Epithelial cell of prostate (primary cell): Measurements from ENCODE around the gene JUND.

Source experiments
- DNase-seq: peaks from one replicate; pipeline ENCODE4 v3.0.0-alpha.2; 2011; ENCODE audit warnings: low read depth, low spot score
- H3K27ac ChIP-seq: fragments of 450-650 bp; 2 replicates; pipeline ENCODE4 v1.5.1; 2017; ENCODE audit warnings: mild to moderate bottlenecking

Gene JUND

DNA sequence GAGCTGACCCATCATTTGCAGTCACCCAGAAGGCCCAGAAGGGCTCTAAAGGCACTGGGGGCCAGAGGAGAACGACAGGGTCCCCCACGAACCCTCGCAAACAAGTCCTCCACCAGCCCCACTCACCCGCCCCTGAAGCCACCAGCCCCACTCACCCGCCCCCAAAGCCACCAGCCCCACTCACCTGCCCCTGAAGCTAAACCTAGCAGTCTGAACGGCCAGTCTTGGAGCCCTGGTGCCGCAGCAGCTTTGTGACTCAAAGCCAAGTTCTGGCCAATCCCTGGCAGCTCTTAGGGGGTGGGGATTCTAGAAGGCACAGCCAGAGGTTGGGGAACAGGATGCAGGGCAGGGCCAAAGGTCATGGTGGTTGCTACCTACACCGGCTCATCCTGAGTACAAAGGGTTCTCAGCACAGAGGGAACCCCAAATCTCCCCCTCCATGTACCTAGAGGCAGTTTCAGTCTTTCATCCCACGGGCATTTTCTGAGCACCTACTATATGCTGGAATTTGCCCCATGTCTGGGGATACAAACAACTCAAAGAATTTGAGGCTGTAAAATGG, 7.1 kb downstream of the JUND start, which contains the start of gene IQCN:
Gene IQCN (minus strand): TSS at position 234 of the 562 bp plus-strand sequence. CDS start 4,974 bp downstream, outside the sequence.
- no peak for DNase-seq
- peak within 1 kb of the TSS; percentile 74 for H3K27ac ChIP-seq

DNA sequence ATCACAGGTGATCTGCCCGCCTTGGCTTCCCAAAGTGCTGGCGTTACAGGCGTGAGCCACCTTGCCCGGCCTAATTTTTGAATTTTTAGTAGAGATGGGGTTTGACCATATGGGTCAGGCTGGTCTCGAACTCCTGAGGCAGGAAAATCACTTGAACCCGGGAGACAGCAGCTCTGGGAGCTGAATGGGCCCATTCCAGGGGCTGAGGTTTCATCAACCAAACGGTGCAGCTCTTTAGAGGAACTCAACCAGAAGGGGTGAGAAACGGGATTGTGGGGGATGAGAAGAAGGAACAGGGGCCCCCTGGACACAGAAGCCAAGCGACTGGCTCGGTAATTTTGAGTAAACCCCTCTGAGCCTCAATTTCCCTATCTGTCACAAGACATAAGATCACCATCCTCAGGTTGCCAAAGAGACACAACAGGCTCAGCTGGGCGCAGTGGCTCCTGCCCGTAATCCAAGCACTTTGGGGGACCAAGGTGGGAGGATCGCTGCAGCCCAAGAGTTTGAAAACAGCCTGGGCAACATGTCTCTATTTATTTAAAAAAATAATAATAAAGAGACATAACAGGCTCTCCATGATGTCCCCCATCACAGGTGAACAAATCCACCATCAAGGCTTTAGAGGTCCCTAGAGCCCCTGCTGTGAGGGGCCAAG, 7.7 kb downstream of the JUND start:
- no peak for DNase-seq

DNA sequence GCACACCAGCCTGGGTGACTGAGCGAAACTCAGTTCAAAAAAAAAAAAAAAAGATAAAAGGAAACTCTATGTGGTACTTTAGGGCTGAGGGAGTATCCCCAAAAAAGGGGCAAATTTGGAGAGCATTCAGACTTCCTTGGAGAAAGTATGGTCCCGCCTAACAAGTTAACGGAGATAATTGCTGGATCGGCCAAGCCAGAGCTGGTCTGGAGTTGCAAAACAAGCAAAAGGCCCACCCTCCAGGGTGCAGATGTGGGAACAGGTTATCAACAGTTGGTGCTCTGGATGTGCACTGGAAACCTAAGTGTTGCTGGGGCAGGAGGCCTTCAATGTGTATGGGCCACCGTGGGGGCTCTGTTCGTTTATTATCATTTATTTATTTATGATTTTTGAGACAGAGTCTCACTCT, 10.0 kb downstream of the JUND start:
- no peak for DNase-seq
- H3K27ac ChIP-seq = no peak overlapping the region

More for the DNA sequence above, 7.7 kb downstream of the JUND start:
- H3K27ac ChIP-seq = no peak overlapping the region

DNA sequence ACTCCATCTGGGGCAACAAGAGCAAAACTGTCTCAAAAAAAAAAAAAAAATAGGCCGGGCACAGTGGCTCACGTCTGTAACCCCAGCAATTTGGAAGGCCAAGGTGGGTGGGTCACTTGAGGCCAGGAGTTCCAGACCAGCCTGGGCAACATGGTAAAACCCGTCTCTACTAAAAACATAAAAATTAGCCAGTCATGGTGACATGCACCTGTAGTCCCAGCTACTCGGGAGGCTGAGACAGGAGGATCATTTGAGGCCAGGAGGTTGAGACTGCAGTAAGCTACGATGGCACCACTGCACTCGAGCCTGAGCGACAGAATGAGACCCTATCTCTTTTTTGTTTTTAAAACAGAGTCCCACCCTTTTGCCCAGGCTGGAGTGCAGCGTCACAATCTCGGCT, 11.1 kb downstream of the JUND start:
- no peak for DNase-seq
- H3K27ac ChIP-seq = no peak overlapping the region

DNA sequence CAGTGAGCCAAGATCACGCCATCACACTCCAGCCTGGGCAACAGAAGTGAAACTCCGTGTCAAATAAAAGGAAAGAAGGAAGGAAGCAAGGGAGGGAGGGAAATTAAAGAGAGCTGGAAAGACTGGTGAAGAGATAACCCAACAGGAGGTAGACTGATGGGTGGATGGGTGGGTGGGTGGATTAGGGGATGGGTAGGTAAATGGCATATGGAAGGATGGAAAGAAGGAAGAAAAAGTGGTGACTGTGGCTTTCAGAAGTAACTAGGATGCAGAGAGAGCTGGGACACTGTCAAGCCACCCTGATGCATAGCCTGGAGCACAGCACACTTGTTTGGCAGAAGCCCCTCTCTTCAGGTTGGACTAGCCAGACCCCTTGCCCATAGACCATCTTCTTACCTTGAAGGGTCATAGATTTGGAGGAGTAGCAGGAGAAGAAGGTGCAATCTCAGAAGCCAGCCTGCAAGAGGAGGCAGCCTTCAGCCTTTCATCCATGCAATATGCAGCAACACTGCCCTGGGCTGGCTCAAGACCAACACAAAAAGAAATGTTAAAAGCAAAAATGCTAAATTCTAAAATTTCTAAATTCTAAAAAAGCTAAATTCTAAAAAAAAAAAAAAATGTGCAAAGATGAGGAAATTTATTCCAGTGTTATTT, 12.2 kb downstream of the JUND start:
- no peak for DNase-seq
- no peak overlapping the region for H3K27ac ChIP-seq

DNA sequence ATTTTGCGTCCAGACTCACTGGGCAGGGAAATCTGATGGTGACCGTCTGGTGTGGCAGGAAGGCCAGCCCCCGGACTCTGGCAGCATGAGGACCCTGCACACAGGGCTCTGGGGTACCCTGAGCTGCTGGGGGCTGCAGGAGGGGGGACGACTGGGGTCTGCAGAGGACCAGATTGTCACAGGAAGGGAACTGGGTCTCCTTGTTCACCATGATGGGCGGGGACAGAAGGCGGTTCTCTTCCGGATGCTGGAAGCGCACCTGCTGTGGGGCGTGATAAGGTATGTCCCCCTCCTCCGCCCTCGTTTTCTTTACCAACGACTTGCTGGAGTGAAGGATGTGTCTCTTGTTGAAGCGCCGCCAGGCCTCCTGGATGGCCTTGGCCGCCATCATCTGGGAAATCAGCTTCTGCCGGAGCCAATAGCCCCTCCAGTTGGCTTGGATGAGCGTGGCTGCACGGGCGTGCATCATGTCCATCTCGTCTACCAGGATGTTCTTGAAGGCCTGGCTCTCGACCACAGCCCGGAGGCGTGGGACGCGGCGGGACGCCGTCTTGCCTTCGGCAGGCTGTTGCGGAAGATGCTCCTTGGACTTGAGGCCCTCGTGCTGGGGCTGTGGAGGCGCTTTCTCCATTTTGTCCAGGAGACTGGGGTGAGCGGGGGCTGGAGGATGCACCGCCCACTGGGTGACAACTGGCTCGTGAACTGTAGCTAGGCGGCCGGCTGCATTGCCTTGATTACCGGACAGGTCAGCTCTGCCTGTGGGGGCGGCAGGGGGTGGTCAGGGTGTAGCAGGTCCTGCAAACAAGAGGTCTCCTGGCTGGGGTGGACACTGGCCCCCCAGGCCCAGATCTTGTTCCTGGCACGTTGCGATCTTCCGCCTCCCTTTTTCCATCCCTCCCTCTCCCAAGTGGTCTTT, 14.4 kb downstream of the JUND start:
- no peak for DNase-seq
- H3K27ac ChIP-seq = no peak overlapping the region

DNA sequence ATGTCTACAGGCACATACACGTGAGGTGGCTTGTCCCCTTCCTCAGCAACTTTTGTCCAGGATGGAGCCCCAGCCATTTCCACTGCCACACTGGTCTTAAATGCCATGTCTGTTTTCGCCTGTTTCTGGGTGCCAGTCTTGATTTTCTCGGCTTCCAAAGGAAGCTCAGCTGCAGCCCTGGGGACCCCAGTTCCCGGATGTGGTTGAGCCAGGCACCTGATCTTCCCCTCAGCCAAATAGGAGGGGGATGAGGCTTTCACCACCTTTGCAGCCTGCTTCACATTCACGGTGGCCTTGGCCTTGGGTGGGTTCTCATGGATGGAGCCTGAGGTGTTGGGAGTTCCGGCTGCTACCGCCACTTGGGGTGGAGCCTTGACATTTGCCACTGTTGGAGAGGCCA, 15.8 kb downstream of the JUND start:
- no peak for DNase-seq
- no peak overlapping the region for H3K27ac ChIP-seq

DNA sequence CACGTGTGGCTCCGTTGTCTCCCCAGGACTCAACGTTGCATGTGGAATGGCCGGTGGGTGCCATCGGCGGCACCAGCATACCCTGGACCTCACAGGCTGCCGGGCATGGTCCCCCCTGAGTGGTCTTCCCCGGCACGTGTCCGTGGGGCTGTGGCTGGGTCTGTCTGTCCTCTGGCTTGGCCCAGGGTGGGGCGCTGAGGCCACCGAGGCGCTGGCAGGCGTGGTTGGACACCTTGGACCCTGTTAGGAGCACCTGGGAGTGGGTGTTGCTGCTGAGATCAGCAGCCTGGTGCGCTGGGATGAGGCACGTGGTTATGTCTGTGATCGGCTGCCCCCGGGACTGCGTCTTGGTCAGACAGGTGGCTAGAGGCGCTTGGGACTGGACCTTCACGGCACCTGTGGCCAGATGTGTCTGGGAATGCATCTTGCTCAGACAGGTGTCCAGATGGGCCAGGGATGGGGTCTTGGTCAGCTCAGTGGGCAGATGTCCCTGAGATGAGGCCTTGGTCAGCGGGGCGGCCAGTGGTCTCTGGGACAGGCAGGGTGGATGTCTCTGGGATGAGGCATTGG, 16.4 kb downstream of the JUND start:
- DNase-seq = no peak
- H3K27ac ChIP-seq = no peak overlapping the region

DNA sequence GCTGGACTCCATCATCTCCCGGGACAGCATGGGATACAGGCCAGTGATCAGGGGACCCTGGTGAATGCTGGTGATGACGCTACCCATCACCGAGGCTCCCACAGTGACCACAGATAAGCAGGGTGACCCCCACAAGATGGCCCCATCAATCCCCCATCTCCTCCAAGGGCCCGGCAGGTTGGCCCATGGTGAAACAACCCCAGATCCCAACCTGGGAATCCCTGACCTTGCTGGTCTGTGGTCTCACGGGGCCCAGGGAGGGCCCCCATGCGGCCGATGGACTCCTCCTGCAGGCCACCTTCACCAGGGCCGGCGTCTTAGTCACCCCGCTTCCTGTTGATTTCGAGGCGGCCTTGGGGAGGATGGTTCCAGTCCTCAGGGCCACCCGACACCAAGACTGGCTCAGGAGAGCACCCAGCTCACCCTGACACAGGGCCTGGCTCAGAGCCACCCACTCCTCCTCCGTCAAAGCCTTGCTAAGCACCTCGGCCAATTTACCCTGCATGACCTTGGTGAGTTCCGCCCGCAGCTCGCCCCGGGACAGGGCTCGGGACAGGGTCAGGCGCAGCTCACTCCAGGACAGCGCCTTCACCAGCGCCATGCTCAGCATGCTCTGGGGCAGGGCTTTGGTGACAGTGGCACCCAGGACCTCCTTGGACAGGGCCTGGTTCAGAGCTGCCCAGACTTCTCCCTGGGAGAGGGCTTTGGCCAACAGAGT, 17.1 kb downstream of the JUND start:
- no peak for DNase-seq
- H3K27ac ChIP-seq = no peak overlapping the region

DNA sequence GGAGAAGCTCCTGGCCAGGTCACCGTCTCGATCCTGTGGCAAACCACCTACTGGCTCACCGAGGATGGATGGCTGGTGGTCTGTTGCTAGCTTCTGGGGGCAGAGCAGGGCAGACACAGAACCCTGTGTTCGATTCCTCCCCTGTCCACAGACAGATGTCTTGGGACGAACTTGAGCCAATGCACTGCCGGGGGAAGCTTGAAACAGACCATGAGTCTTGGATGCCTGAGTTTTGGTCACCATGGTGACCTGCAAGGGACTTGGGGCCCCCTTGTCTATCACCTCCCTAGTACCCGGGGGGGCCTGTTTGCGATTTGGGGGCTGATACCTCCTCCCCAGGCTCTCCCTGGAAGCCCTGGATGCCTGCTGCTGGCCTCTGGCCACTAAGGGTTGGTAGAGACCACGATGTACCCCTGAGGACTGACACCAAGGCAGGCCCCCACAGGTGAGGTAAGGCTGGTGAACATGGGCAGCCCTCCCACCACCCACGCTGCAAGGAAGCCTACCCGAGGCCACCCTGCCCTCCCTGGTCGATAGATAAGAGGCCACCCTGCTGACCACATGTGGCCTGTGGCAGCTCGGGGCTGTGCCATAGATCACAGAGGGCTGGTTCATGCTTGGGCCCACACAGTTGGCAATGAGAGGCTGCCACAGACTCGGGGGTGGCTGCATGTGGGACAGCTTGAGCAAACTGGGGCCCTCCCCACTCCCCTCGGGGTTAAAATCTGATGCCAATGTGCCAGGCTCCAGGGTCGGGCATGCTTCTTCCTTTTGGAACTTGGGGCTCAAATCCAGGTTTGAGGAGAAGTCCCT, 17.9 kb downstream of the JUND start:
- no peak overlapping the region for H3K27ac ChIP-seq
- DNase-seq = no peak

DNA sequence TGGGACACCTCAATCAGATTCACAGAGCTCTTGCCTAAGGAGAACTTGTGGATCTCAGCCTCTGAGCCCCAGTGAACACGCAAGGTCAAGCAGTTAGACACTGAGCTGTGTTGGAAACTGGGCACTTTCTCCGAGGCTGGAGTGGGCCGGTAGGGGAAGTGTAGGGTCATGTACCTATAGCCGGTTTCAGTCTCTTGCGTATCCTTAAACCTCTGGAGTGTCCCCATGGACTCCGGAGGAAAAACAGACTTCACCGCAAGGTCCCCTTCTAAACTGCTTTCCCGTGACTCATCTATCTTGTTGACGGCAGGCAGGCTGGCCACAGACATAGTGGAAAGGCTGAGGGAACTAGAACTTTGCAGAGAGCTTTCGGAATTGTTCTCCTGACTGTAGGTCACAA, 18.5 kb downstream of the JUND start:
- DNase-seq = no peak
- H3K27ac ChIP-seq = no peak overlapping the region

DNA sequence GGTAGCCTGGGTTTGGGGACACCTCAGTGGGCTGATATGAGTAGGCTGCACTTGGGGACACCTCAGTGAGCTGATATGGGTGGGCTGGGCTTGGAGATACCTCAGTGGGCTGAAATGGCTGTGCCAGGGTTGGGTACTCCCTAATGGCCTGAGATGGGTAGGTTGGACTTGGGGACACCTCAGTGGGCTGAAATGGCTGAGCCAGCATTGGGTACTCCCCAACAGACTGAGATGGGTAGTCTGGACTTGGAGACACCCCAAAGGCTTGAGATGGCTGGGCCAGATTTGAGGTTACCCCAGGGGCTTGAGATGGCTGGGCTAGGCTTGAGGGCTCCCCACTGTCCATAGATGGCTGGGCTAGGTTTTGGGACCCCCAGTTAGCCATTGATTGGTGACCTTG, 19.3 kb downstream of the JUND start:
- H3K27ac ChIP-seq = no peak overlapping the region
- DNase-seq = no peak

DNA sequence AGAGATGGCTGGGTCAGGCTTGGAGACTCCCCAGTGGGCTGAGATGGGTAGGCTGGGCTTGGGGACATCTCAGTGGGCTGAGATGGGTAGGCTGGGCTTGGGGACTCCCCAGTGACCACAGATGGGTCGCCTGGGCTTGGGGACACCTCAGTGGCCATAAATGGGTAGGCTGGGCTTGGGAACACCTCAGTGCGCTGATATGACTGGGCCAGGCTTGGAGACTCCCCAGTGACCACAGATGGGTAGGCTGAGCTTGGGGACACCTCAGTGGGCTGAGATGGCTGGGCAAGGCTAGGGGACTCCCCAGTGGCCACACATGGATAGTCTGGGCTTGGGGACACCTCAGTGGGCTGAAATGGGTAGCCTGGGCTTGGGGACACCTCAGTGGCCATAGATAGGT, 19.9 kb downstream of the JUND start:
- DNase-seq = no peak

DNA sequence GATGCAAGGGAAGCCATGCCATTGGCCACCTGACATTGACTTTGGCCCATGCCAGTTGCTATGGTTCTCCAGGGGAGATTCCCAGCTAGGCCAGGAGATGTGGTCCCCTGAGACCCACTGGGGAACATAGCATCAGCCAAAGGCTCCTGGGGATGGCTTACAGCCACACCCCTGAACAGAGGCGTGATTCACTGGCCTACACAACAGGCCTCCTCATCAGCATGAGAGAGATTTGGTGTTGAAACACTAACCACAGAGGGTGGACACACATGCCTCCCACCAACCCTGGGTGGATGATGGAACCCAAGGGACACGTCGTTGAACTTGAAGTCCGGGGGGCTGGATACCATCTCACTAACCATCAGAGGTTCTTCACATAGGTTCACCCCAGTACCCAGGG, 21.5 kb downstream of the JUND start:
- no peak for DNase-seq
- no peak overlapping the region for H3K27ac ChIP-seq

More for the DNA sequence above, 19.9 kb downstream of the JUND start:
- H3K27ac ChIP-seq = no peak overlapping the region

DNA sequence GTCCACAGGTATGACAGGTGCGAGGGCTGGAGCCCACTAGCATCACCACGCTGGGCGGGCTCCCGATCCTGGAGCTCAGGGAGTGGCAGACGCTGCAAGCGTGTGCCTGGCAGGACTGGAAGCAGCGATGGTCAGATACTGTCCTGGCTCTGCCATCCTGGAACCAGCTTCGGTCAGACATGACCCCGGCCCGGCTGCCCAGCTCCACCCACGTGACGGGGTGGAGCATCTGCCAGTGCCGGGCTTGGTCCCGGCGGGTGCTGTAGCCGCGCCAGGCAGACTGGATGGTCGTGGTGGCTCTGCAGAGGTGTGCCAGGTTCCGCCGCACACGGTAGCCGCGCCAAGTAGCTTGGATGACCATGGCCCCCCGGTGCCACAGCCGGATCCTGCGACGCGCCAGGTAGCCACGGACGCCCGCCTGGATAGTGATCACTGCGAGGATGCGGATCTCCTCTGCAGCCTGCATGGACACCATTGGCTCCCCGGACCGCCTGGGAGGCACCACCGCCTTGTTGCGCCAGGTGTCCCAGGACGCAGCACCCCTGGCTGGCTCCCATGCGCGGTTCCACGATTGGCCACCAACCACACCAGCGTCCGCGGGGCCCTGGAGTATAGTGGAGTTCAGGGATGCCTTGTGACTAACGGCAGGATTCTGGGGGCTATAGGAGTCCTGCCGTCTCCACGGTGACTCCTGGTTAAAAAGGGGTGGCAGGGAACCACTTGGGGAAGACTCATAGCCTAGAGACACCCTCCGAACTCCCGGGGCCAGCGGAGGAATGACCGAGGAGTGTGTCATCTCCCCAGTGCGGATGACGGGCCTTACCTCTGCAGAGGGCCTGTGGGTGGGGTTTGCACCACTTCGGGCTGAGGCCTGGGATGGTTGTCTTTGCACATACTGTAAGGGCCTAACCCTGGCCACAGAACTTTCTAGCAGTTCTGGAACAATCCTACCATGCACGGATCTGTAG, 23.6 kb downstream of the JUND start:
- DNase-seq = no peak
- H3K27ac ChIP-seq = no peak overlapping the region

DNA sequence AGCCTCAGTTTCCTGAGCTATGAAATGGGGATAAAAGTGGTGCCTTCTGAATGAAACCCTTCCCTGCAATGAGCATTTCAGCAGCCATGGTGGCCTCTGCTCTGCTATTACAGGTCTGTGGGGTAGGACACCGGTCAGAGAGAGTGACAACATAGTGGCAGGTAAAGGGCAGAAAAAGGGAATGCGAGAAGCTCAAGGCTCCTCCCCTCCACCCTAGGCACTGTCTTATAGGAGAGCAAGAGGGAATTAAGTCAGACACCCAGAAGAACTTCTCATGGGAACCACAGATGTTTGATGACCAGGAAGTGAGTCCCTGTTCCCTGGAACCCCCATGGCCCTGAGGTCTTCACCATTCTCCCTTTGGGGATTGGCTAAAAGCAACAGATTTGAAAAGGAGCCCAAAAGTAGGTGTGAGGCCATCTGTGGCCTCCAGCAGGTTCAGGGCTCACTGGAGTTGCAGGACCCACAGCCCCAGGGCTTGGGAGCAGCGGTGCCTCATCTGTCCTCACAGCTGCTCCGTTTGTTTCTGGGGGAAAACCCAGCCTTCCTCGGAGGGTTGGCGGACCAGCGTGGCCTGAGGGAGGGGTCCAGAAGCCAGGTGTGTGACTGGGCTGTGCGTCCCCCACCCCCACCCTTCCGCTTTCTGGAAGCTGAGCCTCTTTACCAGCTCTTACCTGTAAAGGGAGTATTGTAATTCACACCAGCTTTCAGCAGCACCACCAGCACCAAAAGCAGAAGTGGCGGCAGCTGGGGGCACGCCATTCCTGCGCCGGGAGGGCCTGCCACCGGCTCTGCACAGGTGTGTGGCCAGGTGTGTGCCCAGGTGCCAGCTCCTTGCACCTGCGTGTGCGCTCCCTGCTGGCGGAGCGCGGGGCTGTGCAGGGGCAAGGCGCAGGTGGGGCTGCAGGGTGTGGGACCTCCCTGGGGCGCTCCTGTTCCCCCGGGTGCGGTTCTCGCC, 26.6 kb downstream of the JUND start:
- no peak for DNase-seq
- H3K27ac ChIP-seq = peak overlapping the region; percentile 84

DNA sequence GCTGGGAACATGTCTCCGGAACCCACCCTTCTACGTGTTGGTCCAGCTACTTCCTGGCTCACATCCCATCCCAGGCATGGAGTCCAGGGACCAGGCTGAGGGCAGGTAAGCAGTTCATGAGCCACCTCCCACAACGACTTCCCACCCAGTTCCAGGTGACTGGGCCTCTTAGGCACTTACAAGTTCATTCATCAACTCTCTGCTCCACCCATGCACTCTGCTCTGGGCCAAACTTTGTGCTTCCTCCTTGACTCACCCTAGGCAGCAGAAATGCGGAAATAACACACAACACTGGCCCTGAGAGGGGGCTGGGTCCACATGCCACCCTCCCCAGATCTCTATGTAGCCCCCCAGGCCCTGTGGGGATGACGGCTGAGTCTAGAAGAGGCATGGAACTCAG, 27.7 kb downstream of the JUND start:
- peak; percentile 71 for DNase-seq
- peak overlapping the region; percentile 84 for H3K27ac ChIP-seq
